GM21737 (cell line): ENCODE data around the gene LAMP1.
"Not testable (repeated sequence)": the region's sequence is repeated elsewhere in the genome, so short reads cannot be mapped to it uniquely, and the experiment has no call there.

ENCODE experiments used
- ATAC-seq: cut with Tn5 transposase; IDR thresholded peaks from one replicate; pipeline ENCODE4 v1.9.1; 2021; ENCODE audit warnings: mild to moderate bottlenecking, moderate library complexity; ENCODE audit not compliant: unreplicated experiment

LAMP1 gene

DNA sequence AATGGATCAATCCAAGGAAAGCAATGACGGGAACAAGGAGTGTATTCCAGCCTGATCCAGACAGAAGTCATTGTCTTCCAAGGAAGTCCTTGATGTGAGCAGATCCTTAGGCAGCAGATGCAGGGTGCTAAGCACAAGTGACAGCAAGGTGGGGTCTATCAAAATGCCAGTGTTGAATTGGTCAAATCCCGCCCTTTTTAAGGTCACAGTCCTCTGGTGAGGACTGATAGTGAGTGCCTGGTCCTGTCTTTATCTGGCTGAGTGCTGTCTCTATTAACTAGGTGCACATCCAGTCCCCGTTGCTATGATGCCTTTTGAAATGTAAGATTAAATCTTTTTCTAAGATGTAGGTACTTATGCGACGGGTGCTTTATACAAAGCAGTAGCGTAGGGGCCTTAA is 1.3 kb upstream of the LAMP1 start:
- ATAC-seq = no peak

DNA sequence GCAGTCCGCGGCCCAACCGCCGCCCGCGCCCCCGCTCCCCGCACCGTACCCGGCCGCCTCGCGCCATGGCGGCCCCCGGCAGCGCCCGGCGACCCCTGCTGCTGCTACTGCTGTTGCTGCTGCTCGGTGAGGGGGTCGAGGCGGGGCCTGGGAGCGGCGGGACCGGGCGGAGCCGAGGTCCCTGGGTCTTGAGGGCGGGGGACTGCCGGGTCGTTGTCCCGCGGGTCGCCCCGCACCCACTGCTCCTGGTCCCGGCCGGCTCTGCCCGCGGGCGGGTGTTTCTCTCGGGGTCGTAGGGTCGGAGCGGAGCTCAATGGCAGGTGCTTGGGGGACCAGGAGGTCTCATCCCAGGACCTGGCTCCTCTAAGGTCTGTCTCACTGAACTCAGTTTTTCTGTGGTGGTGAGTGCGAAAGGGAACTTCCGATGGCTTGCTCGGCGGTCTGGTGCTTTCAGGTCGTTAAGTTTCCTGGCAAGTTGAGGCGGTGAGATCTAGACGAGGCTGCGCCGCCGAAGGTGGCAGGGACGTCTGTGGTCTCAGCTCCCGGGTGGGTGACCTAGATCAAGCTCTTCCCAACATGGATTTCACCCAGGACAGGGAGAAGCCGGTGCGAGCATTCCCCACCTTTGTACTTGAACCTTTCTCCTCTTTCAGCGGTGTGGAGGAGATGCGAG is 467 bp downstream of the LAMP1 start:
- ATAC-seq = peak; percentile 27

DNA sequence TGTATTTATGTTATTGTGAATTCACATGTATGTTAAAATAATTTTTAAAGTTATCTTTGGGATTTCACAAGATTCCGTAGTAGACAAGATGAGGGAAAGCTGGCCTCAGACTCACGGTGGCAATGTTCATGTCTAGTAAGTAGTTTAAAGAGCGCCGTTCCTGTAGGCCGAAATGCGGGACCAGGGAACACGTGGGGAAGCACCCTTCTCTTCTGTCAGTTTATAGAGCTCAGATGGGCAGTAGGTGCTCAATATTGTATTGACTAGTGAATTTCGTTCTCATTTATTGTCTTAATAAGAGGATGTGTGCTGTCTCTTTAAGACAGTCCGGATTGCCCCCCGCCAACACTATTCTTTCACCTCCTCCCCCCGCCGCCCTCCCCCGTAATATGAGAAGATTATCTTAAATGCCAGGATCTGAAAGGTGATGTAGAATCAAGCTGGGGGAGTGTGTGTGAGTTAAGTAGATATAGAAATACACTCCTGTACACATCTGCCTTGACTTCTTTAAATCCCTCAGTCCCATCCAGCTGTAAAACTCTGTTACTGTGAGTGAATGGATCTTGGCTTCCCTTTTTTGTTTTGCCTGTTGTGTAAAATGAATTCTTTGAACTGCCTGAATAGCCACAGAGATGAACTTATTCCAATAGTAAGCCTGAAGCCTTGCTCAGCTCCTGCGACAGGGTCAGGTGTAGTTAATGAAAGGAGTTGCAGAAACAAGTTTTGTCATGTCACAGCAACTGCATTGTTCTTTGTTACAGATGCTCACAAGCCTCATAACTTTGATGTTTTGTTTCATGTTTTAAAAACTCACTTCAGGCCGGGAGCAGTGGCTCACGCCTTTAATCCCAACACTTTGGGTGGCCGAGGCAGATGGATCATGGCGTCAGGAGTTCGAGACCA is 1.3 kb downstream of the LAMP1 start:
- no peak for ATAC-seq

GRCh38 chr13:113299951-113300350 is 2.9 kb downstream of the LAMP1 start:
- no peak for ATAC-seq

DNA sequence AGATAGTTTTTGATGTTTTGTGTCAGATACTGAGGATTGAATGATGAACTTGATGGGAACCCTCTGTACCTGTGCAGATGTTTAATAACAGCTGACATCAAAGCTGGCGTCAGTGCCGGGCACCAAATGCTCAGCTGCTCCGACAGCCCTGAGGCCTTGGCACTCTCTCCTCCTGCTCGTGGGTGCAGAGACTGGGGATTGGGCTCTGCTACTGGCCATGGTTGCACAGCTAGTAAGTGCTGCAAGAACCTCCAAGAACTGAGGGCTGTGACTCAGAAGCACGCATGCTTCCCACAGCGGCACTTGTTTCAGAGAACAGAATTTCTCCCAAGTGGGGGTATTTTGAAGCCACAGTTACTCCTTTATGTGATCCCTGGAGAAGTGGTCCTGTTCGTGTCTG is 5.9 kb downstream of the LAMP1 start:
- ATAC-seq = no peak

DNA sequence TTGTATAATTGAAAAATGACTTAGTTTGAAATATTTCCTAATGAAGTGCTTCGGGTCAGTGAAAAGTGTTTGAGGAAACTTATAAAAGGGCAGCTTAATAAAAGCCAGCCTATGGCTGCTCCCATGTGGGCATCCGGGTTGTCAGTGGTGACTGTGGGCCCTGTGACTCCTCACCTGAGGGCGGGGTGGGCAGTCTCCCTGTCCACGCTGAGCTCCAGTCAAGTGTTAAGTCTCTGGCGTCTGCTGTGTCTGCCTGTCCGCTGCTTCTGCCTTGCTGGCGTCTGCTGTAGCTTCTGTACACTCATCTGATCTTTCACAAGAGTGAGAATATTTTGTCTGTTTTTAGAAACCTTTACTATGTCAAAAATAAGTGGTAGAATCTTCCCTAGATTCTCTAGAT is 7.1 kb downstream of the LAMP1 start:
- ATAC-seq = no peak

- no peak for ATAC-seq
Observed at GRCh38 chr13:113305208-113305607, 8.2 kb downstream of the LAMP1 start.

DNA sequence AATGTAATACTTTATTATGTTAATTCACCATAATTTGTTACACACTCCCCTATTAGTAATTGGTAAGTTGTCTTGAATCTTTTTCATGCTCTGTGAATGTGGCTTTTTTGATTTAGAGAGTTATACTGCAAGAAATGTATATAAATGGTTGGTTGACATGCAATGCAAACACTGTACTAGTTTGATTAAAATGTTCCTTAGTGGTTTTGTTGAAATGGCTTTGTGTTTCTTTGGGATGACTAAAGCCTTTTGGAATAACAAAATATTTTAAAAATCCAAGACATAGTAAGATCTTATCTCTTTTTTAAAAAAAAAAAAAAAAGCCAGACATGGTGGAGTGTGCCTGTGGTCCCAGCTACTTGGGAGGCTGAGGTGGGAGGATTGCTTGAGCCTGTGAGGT is 10.5 kb downstream of the LAMP1 start:
- no peak for ATAC-seq

- no peak for ATAC-seq
Observed at GRCh38 chr13:113309473-113309872, 12.4 kb downstream of the LAMP1 start.

DNA sequence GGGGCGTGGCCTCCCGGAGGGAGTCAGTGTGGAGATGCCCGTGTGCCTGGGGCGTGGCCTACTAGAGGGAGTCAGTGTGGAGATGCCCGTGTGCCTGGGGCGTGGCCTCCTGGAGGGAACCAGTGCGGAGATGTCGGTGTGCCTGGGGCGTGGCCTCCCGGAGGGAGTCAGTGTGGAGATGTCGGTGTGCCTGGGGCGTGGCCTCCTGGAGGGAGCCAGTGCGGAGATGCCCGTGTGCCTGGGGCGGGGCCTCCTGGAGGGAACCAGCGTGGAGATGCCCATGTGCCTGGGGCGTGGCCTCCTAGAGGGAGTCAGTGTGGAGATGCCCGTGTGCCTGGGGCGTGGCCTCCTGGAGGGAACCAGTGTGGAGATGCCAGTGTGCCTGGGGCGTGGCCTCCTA is 17.1 kb downstream of the LAMP1 start:
- ATAC-seq = not testable (repeated sequence)

GRCh38 chr13:113314895-113315470 is 17.9 kb downstream of the LAMP1 start:
- not testable (repeated sequence) for ATAC-seq

DNA sequence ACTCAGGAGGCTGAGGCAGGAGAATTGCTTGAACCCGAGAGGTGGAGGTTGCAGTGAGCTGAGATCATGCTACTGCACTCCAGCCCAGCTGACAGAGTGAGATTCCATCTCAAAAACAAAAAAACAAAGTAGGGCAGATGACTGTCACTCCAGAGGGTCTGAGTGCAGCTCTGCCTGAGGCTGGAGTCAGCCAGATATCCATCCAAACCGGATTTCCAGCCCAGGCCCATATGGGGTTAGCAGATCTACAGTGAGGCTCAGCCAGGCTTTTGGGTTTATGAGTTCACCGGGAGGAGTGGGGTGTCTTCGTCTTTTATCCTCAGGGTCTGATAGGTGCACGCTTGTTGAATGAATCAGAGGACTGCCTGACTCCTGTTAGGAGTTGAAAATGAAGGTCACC is 19.0 kb downstream of the LAMP1 start:
- ATAC-seq = no peak

DNA sequence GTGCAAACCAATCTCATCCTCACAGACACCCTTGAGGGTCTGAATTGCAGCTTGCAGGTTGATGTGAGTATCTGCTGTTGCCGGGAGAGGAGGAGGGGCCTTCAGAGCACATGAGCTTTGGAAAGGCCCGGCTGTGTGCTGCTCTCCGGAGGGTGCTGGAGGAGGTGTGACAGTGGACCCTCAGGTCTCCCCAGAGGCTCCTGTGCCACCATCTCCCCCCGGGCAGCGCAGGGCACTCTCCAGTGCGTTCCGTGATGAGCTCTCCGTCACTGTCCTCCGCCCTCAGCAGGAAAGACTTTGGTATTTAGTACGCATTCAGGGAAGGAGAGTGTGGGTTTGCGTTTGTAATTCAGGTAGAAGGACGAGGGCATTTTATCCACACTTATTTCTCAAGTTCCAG is 20.0 kb downstream of the LAMP1 start:
- no peak for ATAC-seq

- no peak for ATAC-seq
Observed at GRCh38 chr13:113318956-113319355, 21.9 kb downstream of the LAMP1 start.

DNA sequence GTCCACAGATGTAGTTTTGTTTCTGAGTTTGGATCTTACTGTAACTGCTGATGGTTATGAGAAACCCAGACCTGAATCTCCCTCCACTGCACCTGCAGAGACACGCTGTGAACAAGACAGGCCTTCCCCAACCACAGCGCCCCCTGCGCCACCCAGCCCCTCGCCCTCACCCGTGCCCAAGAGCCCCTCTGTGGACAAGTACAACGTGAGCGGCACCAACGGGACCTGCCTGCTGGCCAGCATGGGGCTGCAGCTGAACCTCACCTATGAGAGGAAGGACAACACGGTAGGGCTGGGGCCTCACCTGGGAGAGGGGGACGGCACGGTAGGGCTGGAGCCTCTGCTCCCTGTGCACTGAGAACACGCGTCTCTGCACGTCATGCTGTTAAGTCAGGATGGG is 22.3 kb downstream of the LAMP1 start:
- ATAC-seq = no peak

GRCh38 chr13:113320226-113320875 is 23.3 kb downstream of the LAMP1 start:
- ATAC-seq = no peak

- ATAC-seq = no peak
Observed at GRCh38 chr13:113321546-113321945, 24.5 kb downstream of the LAMP1 start.

- no peak for ATAC-seq
Observed at GRCh38 chr13:113322043-113322461, 25.0 kb downstream of the LAMP1 start.

DNA sequence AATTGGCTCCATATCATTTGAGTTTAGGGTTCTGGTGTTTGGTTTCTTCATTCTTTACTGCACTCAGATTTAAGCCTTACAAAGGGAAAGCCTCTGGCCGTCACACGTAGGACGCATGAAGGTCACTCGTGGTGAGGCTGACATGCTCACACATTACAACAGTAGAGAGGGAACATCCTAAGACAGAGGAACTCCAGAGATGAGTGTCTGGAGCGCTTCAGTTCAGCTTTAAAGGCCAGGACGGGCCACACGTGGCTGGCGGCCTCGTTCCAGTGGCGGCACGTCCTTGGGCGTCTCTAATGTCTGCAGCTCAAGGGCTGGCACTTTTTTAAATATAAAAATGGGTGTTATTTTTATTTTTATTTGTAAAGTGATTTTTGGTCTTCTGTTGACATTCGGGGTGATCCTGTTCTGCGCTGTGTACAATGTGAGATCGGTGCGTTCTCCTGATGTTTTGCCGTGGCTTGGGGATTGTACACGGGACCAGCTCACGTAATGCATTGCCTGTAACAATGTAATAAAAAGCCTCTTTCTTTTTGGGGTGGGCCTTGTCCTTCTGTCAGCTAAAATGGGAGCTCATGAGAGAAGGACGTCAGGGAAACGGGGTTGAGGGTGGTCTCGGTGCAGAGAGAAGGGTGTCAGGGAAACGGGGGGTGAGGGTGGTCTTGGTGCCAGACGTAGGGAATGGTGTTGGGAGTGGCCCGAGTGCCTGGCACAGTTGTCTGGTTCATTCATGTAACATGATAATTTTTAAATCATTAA is 26.0 kb downstream of the LAMP1 start:
- no peak for ATAC-seq

DNA sequence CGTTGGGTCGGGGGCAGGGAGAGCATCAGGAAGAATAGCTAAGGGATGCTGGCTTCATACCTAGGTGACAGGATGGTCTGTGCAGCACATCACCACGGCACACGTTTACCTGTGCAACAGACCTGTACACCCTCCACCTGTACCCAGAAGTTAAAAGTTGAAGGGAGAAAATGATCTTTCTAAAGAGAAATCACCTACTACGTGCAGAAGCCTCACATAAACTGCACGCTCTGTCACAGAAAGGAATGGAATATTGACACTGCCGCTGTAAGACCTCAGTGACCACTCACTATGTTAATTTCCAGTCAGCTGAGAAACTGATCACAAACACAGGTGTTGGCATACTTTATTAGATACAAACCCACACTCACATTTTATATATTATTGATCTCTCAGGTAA is 26.8 kb downstream of the LAMP1 start:
- no peak for ATAC-seq

- ATAC-seq = no peak
Observed at GRCh38 chr13:113324398-113324797, 27.4 kb downstream of the LAMP1 start.
